ENCODE data around the gene TLR3. TPM values are rescaled to one million over a fixed set of nuclear protein-coding genes. Genes with fewer than 3 reads are reported as not detected.

The TLR3 gene
- total and polyA plus RNA-seq, 4 donors = 3.2 to 15.1 (median 10.2) TPM

DNA sequence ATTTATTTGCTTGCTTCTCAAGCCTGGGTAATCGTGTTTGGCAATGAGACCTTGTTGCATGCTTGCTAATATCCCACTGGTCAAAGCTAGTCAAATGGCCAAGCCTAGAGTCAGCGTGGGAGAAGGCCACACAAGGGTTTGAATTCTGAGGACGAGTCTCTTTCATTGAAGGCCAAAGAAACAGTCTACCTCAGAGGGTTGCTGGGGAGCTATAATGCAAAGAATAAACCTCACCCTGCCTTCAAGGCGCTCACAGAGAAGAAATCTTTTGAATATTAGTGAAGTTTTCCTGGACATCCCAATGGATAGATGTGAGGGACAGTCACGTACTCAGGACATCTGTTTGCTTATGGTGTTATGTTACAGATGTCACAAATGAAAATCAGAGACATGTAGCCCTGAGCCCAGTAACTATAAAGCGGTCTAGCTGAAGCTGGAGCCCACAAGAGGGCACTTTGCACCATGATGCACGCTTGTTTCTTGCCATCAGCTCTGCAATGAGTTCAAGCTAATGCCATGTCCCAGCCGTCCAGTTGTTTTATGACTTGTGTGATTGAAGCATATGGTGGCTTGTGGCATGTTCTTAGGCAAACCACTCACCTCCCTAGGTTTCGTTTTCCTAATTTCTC is 1.1 kb upstream of the TLR3 start:
- peak; percentile 53 for TF ChIP-seq CTCF (IDR thresholded peaks at IDR 0.05; ENCODE audit: control extremely low read depth, extremely low read depth)
- peak; percentile 87 for ATAC-seq (ENCODE audit: insufficient read depth, low FRiP score)
- peaks cover 0 to 7% (median 5%) of the 10 kb centered on the region in 5 donors for H3K4me1 ChIP-seq (ENCODE audit: control insufficient read depth in 5 of 5, insufficient read depth in 5 of 5, low read length in 5 of 5)
- no peak overlapping the region for H3K27ac ChIP-seq (ENCODE audit: low read depth in 1 of 2, low read length in 1 of 2)
- H3K9me3 ChIP-seq (ENCODE audit: control insufficient read depth in 4 of 4, insufficient read depth in 3 of 4, low read length in 3 of 4) = no peaks in the 10 kb centered on the region
- no peak overlapping the region for H3K4me3 ChIP-seq
- peak; percentile 77 to 91 (median 88) for DNase-seq
- peak overlapping the region in 1 of 2 donors; percentile 95 for H3K9ac ChIP-seq (ENCODE audit: insufficient read depth in 1 of 2, low read length in 2 of 2)
- 39 to 52% methylated on average over 9 of the region's 9 CpGs for WGBS, 2 donors
- H3K36me3 ChIP-seq (ENCODE audit: control insufficient read depth in 4 of 4, insufficient read depth in 4 of 4, low read length in 4 of 4) = no peaks in the 10 kb centered on the region
- no peaks in the 10 kb centered on the region for H3K27me3 ChIP-seq (ENCODE audit: control insufficient read depth in 3 of 3, insufficient read depth in 3 of 3, low read length in 2 of 3)

DNA sequence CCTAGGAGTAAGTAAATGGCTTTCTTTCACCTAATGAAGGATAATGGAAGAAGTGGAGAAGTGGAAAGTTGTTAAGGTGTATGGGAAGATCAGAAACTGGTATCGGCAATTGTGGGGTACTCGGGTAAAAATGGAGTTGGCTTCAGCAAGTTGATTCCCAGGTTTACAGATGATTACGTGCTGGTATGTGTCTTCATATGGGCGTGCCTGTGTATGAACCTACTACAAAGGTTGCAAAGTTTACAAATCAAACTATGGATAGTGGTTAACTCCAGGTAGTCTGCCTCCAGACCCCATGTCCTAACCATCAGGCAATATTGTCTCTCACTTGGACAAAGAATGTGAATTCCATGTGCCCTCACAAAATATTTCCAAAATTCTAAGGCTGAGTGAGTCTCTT is 773 bp downstream of the TLR3 start:
- no peak for DNase-seq
- WGBS, 2 donors = 50 to 80% methylated on average over 4 of the region's 4 CpGs
- no peak for ATAC-seq (ENCODE audit: insufficient read depth, low FRiP score)
- peak overlapping the region in 1 of 2 donors; percentile 95 for H3K9ac ChIP-seq (ENCODE audit: insufficient read depth in 1 of 2, low read length in 2 of 2)
- peaks cover 0 to 7% (median 5%) of the 10 kb centered on the region in 5 donors for H3K4me1 ChIP-seq (ENCODE audit: control insufficient read depth in 5 of 5, insufficient read depth in 5 of 5, low read length in 5 of 5)
- no peaks in the 10 kb centered on the region for H3K9me3 ChIP-seq (ENCODE audit: control insufficient read depth in 4 of 4, insufficient read depth in 3 of 4, low read length in 3 of 4)
- H3K4me3 ChIP-seq = peak overlapping the region; percentile 13
- H3K36me3 ChIP-seq (ENCODE audit: control insufficient read depth in 4 of 4, insufficient read depth in 4 of 4, low read length in 4 of 4) = no peaks in the 10 kb centered on the region
- no peaks in the 10 kb centered on the region for H3K27me3 ChIP-seq (ENCODE audit: control insufficient read depth in 3 of 3, insufficient read depth in 3 of 3, low read length in 2 of 3)
- H3K27ac ChIP-seq (ENCODE audit: low read depth in 1 of 2, low read length in 1 of 2) = no peak overlapping the region
- no peak for TF ChIP-seq CTCF (IDR thresholded peaks at IDR 0.05; ENCODE audit: control extremely low read depth, extremely low read depth)

- no peak for DNase-seq
- Histone ChIP-seq H3K36me3 (ENCODE audit: control insufficient read depth in 4 of 4, insufficient read depth in 4 of 4, low read length in 4 of 4) (no peaks in the 10 kb centered on the region), H3K4me1 (ENCODE audit: control insufficient read depth in 5 of 5, insufficient read depth in 5 of 5, low read length in 5 of 5) (peaks cover 0 to 7% (median 5%) of the 10 kb centered on the region in 5 donors), H3K27me3 (ENCODE audit: control insufficient read depth in 3 of 3, insufficient read depth in 3 of 3, low read length in 2 of 3) (no peaks in the 10 kb centered on the region), H3K9ac (ENCODE audit: insufficient read depth in 1 of 2, low read length in 2 of 2) (no peak overlapping the region), H3K27ac (ENCODE audit: low read depth in 1 of 2, low read length in 1 of 2) (no peak overlapping the region), H3K4me3 (no peak overlapping the region), H3K9me3 (ENCODE audit: control insufficient read depth in 4 of 4, insufficient read depth in 3 of 4, low read length in 3 of 4) (no peaks in the 10 kb centered on the region)
- no peak for ATAC-seq (ENCODE audit: insufficient read depth, low FRiP score)
- WGBS, 2 donors = 96 to 98% methylated on average over 10 of the region's 10 CpGs
- TF ChIP-seq CTCF (IDR thresholded peaks at IDR 0.05; ENCODE audit: control extremely low read depth, extremely low read depth) = no peak
Observed at GRCh38 chr4:186072516-186072915, 3.6 kb downstream of the TLR3 start.

Measured in lung (tissue), 12 donors.